Measurements from ENCODE around the gene CFAP210.
"Not testable (repeated sequence)": the region's sequence is repeated elsewhere in the genome, so short reads cannot be mapped to it uniquely, and the experiment has no call there.

- TF ChIP-seq RCOR1 (conservative IDR thresholded peaks at IDR 0.05; ENCODE audit: low read depth, low read length); EZH2 (IDR thresholded peaks at IDR 0.05; ENCODE audit: borderline replicate concordance, control insufficient read depth, low read depth, low read length); POLR2AphosphoS5 (IDR thresholded peaks at IDR 0.05; ENCODE audit: low read length); CTCF (IDR thresholded peaks at IDR 0.05 in 2 of 3, conservative IDR thresholded peaks at IDR 0.05 in 1 of 3; ENCODE audit: control insufficient read depth in 2 of 3, extremely low read depth in 1 of 3, insufficient read depth in 1 of 3, low read depth in 3 of 3, low read length in 3 of 3); MXI1 (IDR thresholded peaks at IDR 0.05; ENCODE audit: low read depth, low read length); CEBPB (IDR thresholded peaks at IDR 0.05; ENCODE audit: borderline replicate concordance in 1 of 2, low read depth in 2 of 2, low read length in 2 of 2); ZBTB4 (CRISPR knock-in tag; IDR thresholded peaks at IDR 0.05); POLR2A (IDR thresholded peaks at IDR 0.05; ENCODE audit: low read depth, low read length); NRF1 (conservative IDR thresholded peaks at IDR 0.05; ENCODE audit: low read depth, low read length); JUNB (IDR thresholded peaks at IDR 0.05); TCF7 (IDR thresholded peaks at IDR 0.05; ENCODE audit: borderline replicate concordance); BACH1 (IDR thresholded peaks at IDR 0.05; ENCODE audit: borderline replicate concordance); NBN (IDR thresholded peaks at IDR 0.05); NR2C1 (IDR thresholded peaks at IDR 0.05): not testable (repeated sequence)
These were observed 7.4 kb downstream of the CFAP210 start for GRCh38 chr2:169686825-169687224.

All from GM12878 (cell line).